Heart left ventricle (tissue), 13 donors: ENCODE results near the gene SLC19A2.

ENCODE experiments used
- POLR2A ChIP-seq, 2 donors: fragments of 450-650 bp; IDR thresholded peaks; one replicate each; pipeline ENCODE4 v1.6.1; 2017; ENCODE audit warnings: antibody characterized with exemption in 2 of 2, mild to moderate bottlenecking in 2 of 2, moderate library complexity in 2 of 2
- TF ChIP-seq, protein P1 (sequence below), 12 donors: fragments of 200-600 bp; sonication (generic) in 4 of 12; IDR thresholded peaks; one replicate each; pipeline versions ENCODE4 v1.5.0 to v1.8.0; 2018 to 2022; ENCODE audit warnings: antibody characterized with exemption in 12 of 12, mild to moderate bottlenecking in 5 of 12
- donor health status: ischemic (EF 13 %, LVEDD 7.1; RV severe dilation, severe dysfunction).
- donor health status: DM: no; HTN: yes; CAD: no.
- donor health status: DM: no; HTN: no; CAD: no.
- donor health status: ischemic (EF 25% LVEDD 6.9; RV normal size, moderate dysfunction).
- donor health status: ischemic (EF 25% LVEDD 5.7; RV mildly dilated, moderate dysfunction).
- donor health status: ischemic (EF 35%, LVEDD 5.7; RV mildly dilated, moderate dysfunction).
- donor health status: nonischemic (EF 11% LVEDD 7.7; RV severe dilation, severe dysfunction).
- donor health status: DM: yes; HTN: yes; CAD: no.
- donor health status: PGD.
- donor health status: ischemic (EF 29% LVEDD 5.4; RV normal size, mild dysfunction).
- donor health status: nonischemic (EF 23%, LVEDD 6.1; RV moderate dilation, normal function).

DNA sequence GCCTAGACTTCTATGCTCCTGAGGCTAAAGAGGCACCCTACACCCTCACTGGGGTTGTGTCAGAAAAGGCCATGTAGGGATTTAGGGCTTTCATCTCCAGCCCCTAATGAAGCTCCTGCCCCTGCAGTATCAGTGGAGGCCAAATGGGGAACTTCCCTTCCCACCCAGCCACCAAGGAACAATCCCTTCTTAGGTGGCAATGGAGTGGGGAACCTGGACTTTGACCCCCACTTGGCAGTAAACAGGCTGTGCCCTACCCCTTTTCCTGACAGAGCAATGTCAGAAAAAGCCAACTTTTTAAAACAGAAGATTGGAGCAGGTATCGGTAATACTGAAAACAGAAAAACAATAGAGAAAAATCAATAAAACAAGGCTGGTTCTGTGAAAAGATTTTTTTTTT is 35.5 kb upstream of the SLC19A2 start:
- TF ChIP-seq POLR2A (IDR thresholded peaks at IDR 0.05), result no peak
- TF ChIP-seq, protein P1, sequence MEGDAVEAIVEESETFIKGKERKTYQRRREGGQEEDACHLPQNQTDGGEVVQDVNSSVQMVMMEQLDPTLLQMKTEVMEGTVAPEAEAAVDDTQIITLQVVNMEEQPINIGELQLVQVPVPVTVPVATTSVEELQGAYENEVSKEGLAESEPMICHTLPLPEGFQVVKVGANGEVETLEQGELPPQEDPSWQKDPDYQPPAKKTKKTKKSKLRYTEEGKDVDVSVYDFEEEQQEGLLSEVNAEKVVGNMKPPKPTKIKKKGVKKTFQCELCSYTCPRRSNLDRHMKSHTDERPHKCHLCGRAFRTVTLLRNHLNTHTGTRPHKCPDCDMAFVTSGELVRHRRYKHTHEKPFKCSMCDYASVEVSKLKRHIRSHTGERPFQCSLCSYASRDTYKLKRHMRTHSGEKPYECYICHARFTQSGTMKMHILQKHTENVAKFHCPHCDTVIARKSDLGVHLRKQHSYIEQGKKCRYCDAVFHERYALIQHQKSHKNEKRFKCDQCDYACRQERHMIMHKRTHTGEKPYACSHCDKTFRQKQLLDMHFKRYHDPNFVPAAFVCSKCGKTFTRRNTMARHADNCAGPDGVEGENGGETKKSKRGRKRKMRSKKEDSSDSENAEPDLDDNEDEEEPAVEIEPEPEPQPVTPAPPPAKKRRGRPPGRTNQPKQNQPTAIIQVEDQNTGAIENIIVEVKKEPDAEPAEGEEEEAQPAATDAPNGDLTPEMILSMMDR (IDR thresholded peaks at IDR 0.05), result no peak
